Peyer's patch (tissue), 4 donors: ENCODE data around the gene SELENON. TPM values are rescaled to one million over a fixed set of nuclear protein-coding genes. Genes with fewer than 3 reads are reported as not detected.

Experiments used
- DNase-seq, 3 donors: peaks; one replicate each; pipeline ENCODE4 v3.0.0-alpha.2; 2017 to 2019
- H3K27ac ChIP-seq, 4 donors: fragments of 200-600 bp; sonication (generic); one replicate each; pipeline ENCODE4 v1.5.1; 2016 to 2019
- H3K27me3 ChIP-seq, 2 donors: fragments of 200-600 bp; sonication (generic); one replicate each; pipeline ENCODE4 v1.5.1; 2019
- H3K36me3 ChIP-seq, 3 donors: fragments of 200-600 bp; sonication (generic); one replicate each; pipeline ENCODE4 v1.5.1; 2016 to 2019
- H3K4me1 ChIP-seq, 4 donors: fragments of 200-600 bp; sonication (generic); one replicate each; pipeline ENCODE4 v1.5.1; 2016 to 2019
- H3K4me3 ChIP-seq, 4 donors: fragments of 200-600 bp; sonication (generic); 1 replicate in 3 of 4; 2 replicates in 1 of 4; pipeline ENCODE4 v1.5.1; 2016 to 2019; ENCODE audit warnings: mild to moderate bottlenecking in 1 of 4
- H3K9me3 ChIP-seq, 4 donors: fragments of 200-600 bp; sonication (generic); one replicate each; pipeline ENCODE4 v1.5.1; 2016 to 2019; ENCODE audit warnings: mild to moderate bottlenecking in 1 of 4
- CTCF ChIP-seq, 6 experiments: fragments of 450-650 bp in 4 of 6; fragments of 200-600 bp in 2 of 6; sonication (generic) in 1 of 6; IDR thresholded peaks; one replicate each; pipeline ENCODE4 v1.5.1; 2017 to 2019; ENCODE audit warnings: antibody characterized with exemption in 6 of 6, mild to moderate bottlenecking in 3 of 6, moderate library complexity in 1 of 6
- POLR2A ChIP-seq, 2 donors: fragments of 450-650 bp; IDR thresholded peaks; one replicate each; pipeline ENCODE4 v1.5.1; 2017; ENCODE audit warnings: antibody characterized with exemption in 2 of 2, mild to moderate bottlenecking in 2 of 2, moderate library complexity in 2 of 2
- total RNA-seq, 4 donors: library from RNA; depleted of rRNA; stranded (reverse); fragments of >200 nt; gene quantifications; one replicate each; pipeline ENCODE4 v1.1.0, GENCODE V29; 2016

The SELENON gene
- total RNA-seq, 4 donors from 2014 or later: 16.1 to 30.1 (median 22.0) TPM

GRCh38 chr1:25797939-25798338 lies 2.1 kb upstream of the SELENON start:
- peak in 1 of 3 donors; percentile 57 for DNase-seq
- H3K27ac ChIP-seq: no peak overlapping the region
- H3K27me3 ChIP-seq: no peaks in the 10 kb centered on the region
- no peaks in the 10 kb centered on the region for H3K36me3 ChIP-seq
- H3K4me1 ChIP-seq: peaks cover 0 to 19% (median 11%) of the 10 kb centered on the region in 4 donors
- H3K9me3 ChIP-seq: no peaks in the 10 kb centered on the region
- no peak overlapping the region for H3K4me3 ChIP-seq
- TF ChIP-seq POLR2A (IDR thresholded peaks at IDR 0.05): no peak
- TF ChIP-seq CTCF (IDR thresholded peaks at IDR 0.05): peak in 4 of 6 experiments; percentile 27 to 48 (median 42)

- no peaks in the 10 kb centered on the region for H3K36me3 ChIP-seq
- no peak overlapping the region for H3K4me3 ChIP-seq
- no peak for TF ChIP-seq POLR2A (IDR thresholded peaks at IDR 0.05)
- TF ChIP-seq CTCF (IDR thresholded peaks at IDR 0.05): no peak
- peak overlapping the region in 2 of 4 donors; percentile 74 to 75 for H3K27ac ChIP-seq
- no peak for DNase-seq
- peaks cover 0 to 22% (median 12%) of the 10 kb centered on the region in 4 donors for H3K4me1 ChIP-seq
- H3K27me3 ChIP-seq: no peaks in the 10 kb centered on the region
- no peaks in the 10 kb centered on the region for H3K9me3 ChIP-seq
These were observed 1.2 kb upstream of the SELENON start for GRCh38 chr1:25798666-25799351.

GRCh38 chr1:25799352-25799934 lies 550 bp upstream of the SELENON start:
- no peak for DNase-seq
- Histone ChIP-seq H3K27ac (peak overlapping the region; percentile 54 to 75 (median 74)), H3K4me1 (peaks cover 0 to 22% (median 12%) of the 10 kb centered on the region in 4 donors), H3K9me3 (no peaks in the 10 kb centered on the region), H3K4me3 (peak overlapping the region; percentile 42 to 74 (median 60)), H3K27me3 (no peaks in the 10 kb centered on the region), H3K36me3 (no peaks in the 10 kb centered on the region)
- TF ChIP-seq CTCF (IDR thresholded peaks at IDR 0.05) (no peak), POLR2A (IDR thresholded peaks at IDR 0.05) (no peak)

GRCh38 chr1:25800703-25801377 lies 847 bp downstream of the SELENON start:
- DNase-seq: peak in 1 of 3 donors; percentile 48
- H3K36me3 ChIP-seq: peaks cover 0 to 7% (median 0%) of the 10 kb centered on the region in 3 donors
- H3K4me1 ChIP-seq: peaks cover 0 to 27% (median 12%) of the 10 kb centered on the region in 4 donors
- peak overlapping the region; percentile 55 to 74 (median 60) for H3K4me3 ChIP-seq
- H3K27me3 ChIP-seq: no peaks in the 10 kb centered on the region
- H3K9me3 ChIP-seq: no peaks in the 10 kb centered on the region
- TF ChIP-seq POLR2A (IDR thresholded peaks at IDR 0.05) (no peak), CTCF (IDR thresholded peaks at IDR 0.05) (no peak)
- H3K27ac ChIP-seq: peak overlapping the region; percentile 26 to 66 (median 56)

- H3K36me3 ChIP-seq: peaks cover 0 to 7% (median 0%) of the 10 kb centered on the region in 3 donors
- H3K9me3 ChIP-seq: no peaks in the 10 kb centered on the region
- peak overlapping the region in 1 of 4 donors; percentile 32 for H3K27ac ChIP-seq
- DNase-seq: peak in 1 of 3 donors; percentile 43
- peaks cover 0 to 38% (median 12%) of the 10 kb centered on the region in 4 donors for H3K4me1 ChIP-seq
- no peak for TF ChIP-seq POLR2A (IDR thresholded peaks at IDR 0.05)
- TF ChIP-seq CTCF (IDR thresholded peaks at IDR 0.05): no peak
- H3K4me3 ChIP-seq: no peak overlapping the region
- no peaks in the 10 kb centered on the region for H3K27me3 ChIP-seq
These were observed 2.9 kb downstream of the SELENON start for GRCh38 chr1:25802915-25803314.
